ENCODE results near the gene PRKG1. TPM values are rescaled to one million over a fixed set of nuclear protein-coding genes. Genes with fewer than 3 reads are reported as not detected.

PRKG1 gene
- total and polyA plus RNA-seq, 2 experiments from 2014 or later = 18.2 to 21.1 TPM

GRCh38 chr10:51507476-51507875 is 433.2 kb downstream of the PRKG1 start (continued):
- TF ChIP-seq REST (IDR thresholded peaks at IDR 0.05; ENCODE audit: unreplicated experiment) (no peak), ZNF114 (CRISPR knock-in tag; IDR thresholded peaks at IDR 0.05) (no peak), POLR2AphosphoS5 (IDR thresholded peaks at IDR 0.05; ENCODE audit: low read depth) (no peak), EZH2phosphoT487 (IDR thresholded peaks at IDR 0.05; ENCODE audit: unreplicated experiment) (no peak), STAT1 (IDR thresholded peaks at IDR 0.05; ENCODE audit: unreplicated experiment) (no peak), NANOG (IDR thresholded peaks at IDR 0.05; ENCODE audit: borderline replicate concordance) (no peak), EZH2 (IDR thresholded peaks at IDR 0.05; ENCODE audit: low read depth, unreplicated experiment) (no peak), ETS1 (IDR thresholded peaks at IDR 0.05) (no peak), ZNF331 (CRISPR knock-in tag; IDR thresholded peaks at IDR 0.05; ENCODE audit: low read depth) (no peak)

- H3K27ac ChIP-seq (ENCODE audit: low read depth) = no peak overlapping the region
- no peaks in the 10 kb centered on the region for H3K36me3 ChIP-seq (ENCODE audit: insufficient read depth)
- Mint-ChIP-seq H3K27ac (no peak overlapping the region), H3K27me3 (ENCODE audit: insufficient read depth, low read depth, poor library complexity) (no peaks in the 10 kb centered on the region), H3K36me3 (ENCODE audit: low read depth) (no peaks in the 10 kb centered on the region), H3K4me1 (peaks cover 4% of the 10 kb centered on the region), H3K9me3 (no peaks in the 10 kb centered on the region), H3K4me3 (no peak overlapping the region)
- H3K4me1 ChIP-seq (ENCODE audit: insufficient read depth) = peaks cover 4% of the 10 kb centered on the region; the same call in 1 of the 2 replicates
- no peaks in the 10 kb centered on the region for H4K20me1 ChIP-seq (replicated peaks; ENCODE audit: insufficient read depth)
- no peaks in the 10 kb centered on the region for H3F3A ChIP-seq (replicated peaks; ENCODE audit: low read depth)
- no peaks in the 10 kb centered on the region for H3K79me2 ChIP-seq (replicated peaks; ENCODE audit: insufficient read depth)
- H3K4me2 ChIP-seq = no peak overlapping the region
- no peaks in the 10 kb centered on the region for H3K9me2 ChIP-seq (ENCODE audit: insufficient read depth)
- no peak overlapping the region for H2AFZ ChIP-seq
- ATAC-seq (no peak), DNase-seq (ENCODE audit: low spot score) (no peak)
- no peaks in the 10 kb centered on the region for H3K27me3 ChIP-seq (ENCODE audit: insufficient read depth)
- H3K4me3 ChIP-seq = no peak overlapping the region
- TF ChIP-seq REST (IDR thresholded peaks at IDR 0.05; ENCODE audit: unreplicated experiment) (no peak), CREB1 (CRISPR knock-in tag; IDR thresholded peaks at IDR 0.05; ENCODE audit: low read depth) (no peak), ZNF114 (CRISPR knock-in tag; IDR thresholded peaks at IDR 0.05) (no peak), ETS1 (IDR thresholded peaks at IDR 0.05) (no peak), ZNF331 (CRISPR knock-in tag; IDR thresholded peaks at IDR 0.05; ENCODE audit: low read depth) (no peak), EZH2phosphoT487 (IDR thresholded peaks at IDR 0.05; ENCODE audit: unreplicated experiment) (no peak), CTCF (conservative IDR thresholded peaks at IDR 0.05; ENCODE audit: low read depth in 2 of 2) (no peak), POLR2AphosphoS5 (IDR thresholded peaks at IDR 0.05; ENCODE audit: low read depth) (no peak), NANOG (IDR thresholded peaks at IDR 0.05; ENCODE audit: borderline replicate concordance) (no peak), JUNB (IDR thresholded peaks at IDR 0.05; ENCODE audit: unreplicated experiment) (no peak), STAT1 (IDR thresholded peaks at IDR 0.05; ENCODE audit: unreplicated experiment) (no peak), EZH2 (IDR thresholded peaks at IDR 0.05; ENCODE audit: low read depth, unreplicated experiment) (no peak)
These were observed 433.9 kb downstream of the PRKG1 start for GRCh38 chr10:51508156-51508555.

Data from GM23338 (cell line).